Activated CD4-positive, alpha-beta T cell treated with anti-CD3 and anti-CD28 coated beads for 48 hours (primary cell): ENCODE results near the gene TP53TG5.

Source experiments
- DNase-seq: peaks from one replicate; pipeline ENCODE4 v3.0.0-alpha.2; 2020

The TP53TG5 gene

DNA sequence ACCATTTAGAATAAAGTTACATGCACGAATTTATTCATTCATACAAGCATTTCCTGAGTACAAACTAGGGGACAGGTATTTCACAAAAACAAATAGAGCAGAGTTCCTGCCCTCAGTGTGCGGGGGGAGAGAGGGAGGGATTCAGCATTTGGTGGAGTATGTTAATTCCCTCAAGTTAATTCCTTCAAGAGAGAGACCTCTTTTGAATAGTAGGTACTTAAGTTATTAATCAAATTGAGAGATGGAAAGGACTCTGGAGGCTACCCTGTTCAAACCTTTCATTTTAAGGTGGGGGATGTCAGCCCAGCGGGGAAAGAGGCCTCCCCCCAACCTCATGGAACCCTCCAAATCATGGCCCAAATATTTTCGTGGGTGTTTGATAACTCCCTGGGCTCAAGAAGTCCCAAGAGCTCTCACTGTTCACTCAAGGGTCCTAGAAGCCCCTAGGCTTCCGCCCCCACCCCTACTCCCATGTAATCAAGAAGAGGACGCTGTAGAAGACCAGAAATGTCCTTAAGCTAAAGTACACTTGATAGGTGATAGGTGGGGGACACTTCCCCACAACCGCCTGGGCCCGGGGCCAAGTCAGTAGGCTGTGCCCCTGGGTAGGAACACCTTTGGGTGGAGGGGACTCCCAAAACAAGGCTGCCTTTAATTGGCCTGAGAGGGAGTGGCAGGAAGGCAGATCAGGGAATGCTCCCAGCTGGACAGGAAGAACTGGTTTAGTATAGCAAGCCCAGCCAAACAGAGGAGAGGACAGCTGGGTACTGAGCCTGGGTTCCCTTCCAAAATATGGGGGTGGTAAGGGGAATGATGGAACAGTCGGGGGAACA lies 32.8 kb downstream of the TP53TG5 start:
- DNase-seq, result no peak

DNA sequence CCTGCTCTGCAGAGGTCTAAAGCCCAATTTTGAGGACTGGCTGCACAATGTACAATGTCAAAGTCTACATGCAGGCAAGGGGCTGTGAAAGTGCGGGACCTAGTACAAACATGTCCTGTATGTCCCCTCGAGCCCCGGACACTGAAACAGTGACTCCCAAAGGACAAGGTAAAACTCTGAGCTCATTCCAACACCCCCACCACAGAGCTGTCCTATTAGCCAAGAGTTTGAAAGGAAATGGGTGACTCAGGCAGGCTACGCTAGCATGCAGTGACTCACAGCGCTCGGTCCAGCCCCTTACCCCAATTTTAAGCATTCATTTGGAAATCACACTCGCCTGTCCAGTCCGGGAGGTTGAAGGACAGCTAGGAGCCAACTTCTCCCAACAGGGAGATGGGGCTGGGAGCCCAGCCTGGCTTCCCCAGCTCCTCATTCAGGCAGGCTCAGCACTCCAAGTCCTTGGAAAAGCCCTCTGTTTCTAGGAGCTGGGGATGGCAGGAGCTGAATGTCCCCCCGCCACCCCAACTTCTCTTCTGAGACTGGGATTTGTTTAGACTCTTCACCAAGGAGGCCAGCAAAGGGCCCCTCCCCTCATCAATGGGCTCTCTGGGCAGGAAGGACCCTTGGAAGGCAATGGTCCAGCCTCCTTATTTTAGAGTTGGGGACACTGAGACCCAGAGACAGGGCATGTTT lies 33.8 kb downstream of the TP53TG5 start:
- peak; percentile 23 for DNase-seq

DNA sequence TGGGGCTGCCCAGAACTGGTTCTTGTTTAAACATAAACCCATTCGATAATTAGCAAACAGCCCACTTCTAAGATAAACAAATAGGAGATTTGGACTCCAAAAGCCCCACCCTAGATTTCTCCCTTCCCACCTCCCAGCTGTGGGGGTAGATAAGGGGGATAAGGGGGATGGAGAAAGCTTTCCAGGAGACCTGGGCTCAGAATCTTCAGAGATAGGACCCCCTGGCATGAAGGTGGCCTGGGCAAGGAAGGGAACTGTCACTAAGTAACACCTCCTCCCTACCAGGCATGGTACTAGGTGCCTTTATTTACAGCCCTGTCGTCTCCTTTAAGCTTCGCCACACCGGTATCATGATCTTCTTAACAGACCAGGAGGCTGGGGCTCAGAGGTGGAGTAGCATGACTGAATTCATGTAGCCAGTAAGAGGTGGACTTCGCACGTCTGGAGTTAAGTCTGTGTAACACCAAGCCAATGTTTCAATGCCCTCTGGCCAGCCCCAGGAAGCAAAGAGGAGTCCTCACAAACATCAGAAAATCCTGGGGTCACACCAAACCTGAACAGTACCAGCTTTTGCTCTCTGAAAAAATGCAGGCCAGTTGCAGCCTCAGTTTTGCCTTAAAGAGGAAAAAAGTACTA lies 34.5 kb downstream of the TP53TG5 start:
- DNase-seq, result no peak

DNA sequence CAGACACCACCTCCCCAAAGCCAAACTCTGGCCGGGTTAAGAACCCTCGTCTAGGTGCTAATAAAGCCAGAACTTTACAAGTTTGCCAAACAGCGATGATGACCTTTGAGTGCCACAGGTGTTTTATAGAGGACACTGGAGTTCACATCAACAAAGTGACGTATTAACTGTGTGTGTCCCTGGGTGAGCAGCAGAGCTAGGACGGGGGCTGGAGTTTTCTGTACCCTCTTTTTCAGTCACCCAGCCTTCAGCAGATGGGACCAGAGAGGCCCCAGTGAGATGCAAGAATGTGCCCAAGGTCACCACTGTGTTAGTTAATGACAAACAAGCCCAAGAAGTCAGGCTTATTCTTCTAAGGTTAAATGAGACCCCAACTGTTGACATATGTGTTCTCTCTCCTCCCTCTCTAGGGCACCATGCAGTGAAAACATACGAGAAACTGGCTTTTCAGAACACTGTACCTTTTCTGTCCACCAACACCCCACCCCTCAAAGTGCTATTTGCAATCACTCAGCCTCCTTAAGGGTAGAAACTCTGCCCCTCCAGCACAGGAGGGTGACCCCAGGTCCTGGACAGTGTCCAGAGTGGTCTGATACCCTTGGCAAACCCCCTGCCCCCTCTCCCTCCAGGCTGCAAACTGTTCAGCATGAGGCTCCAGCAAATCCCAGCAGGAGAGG lies 35.1 kb downstream of the TP53TG5 start:
- DNase-seq, result no peak

DNA sequence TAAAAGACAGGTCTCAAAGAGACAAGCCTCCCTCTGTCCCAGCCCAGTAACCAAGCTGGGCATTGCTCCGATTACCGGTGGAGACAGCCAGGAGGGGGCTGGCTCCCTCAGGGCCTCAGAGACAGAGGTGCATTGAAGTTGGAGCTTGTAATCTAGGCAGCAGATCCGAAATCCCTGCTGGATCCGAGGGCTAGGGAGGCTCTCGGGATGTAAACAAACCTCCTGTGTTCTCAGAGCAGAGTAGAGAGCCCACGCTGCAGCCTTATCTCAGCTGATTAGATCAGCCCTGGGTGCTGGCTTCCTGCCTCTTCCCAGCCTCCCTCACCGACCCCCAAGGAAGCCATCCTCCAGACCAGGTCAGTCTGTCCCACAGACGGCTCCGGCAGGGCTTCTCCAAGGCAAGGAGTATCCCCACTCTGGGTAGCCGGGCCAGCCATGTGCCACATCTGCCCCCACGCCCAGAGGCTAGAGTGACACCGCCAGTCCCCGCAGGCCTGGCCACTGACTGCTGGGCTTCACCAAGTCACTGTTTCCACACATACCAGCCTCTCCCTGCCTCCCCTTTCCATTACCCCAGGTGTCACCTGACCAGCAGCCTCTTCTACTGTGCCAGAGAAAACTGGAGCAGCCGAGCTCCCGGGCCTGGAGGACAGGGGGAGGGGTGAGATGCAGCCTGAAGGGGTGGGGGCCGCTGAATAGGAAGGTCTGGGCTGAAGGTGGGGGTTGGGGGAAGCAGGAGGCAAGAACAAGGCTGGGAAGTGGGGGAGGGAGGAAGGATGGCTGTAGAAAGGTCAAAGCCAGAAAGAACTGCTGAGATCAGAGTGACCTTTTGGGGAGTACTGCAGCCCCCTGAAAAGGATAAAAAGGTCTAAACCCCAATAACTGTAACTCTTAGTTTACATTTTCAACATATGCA lies 35.9 kb downstream of the TP53TG5 start:
- DNase-seq, result no peak

DNA sequence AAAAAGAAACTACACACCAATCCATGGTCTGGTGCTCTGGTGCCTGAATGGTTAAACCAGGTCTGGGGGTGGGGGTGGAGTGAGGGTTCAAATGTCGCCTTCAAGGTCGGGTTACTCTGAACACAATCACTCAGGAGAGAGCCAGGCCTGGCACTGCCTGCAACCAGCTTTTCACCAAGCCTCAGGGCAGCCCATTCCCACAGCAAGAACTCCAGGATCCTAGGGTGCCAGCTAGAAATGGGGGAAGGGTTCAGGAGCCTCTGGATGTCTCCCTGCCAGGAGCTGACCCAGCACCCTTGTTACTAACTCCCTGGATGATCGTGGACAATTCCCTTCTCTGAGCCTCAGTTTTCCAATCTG lies 36.6 kb downstream of the TP53TG5 start:
- DNase-seq, result no peak

DNA sequence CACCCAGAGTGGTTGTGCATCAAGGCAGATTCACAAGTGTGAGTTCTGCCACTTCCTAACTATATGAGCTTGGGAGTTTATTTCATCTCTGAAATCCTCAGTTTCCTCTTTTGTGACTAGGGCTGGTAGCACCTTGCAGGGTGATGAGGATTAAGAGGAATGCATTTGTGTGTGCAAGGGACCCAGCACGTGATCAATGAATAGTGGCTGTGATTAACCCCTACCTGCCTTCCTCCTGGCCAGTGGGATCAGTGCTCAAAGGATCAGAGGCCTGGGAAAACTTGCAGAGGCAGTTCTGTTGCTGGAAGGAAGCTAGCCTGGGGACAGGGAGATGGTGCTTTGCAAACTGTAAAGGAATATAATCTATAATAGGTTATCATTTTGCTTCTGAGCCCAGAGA lies 37.2 kb downstream of the TP53TG5 start:
- no peak for DNase-seq

DNA sequence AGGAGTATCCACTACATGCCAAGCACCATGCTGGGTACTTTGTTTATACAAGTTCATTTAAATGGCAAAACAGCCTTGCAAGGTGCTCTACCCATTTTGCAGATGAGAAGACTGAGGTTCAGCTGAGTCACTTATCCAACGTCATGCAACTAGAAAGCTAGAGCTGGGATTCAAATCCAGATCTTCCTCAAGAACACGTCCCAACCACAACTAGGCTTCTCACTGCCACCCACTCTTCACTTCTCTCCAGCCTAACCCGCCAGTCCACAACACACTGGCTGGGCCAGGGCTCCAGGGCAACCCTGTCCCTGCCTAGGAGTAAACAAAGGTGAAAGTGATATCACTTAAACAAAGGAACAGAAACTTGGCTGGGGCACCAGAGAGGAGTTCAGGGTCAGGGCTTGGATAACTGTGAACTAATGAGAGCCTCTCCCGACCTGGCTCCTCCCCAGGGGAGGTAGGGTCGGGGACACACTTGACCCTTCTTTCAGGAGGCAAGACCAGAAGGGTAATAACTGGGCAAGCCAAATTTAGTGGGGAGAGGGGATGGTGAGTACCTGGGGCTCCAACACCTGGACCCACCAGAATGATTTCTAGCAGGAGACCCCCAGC lies 37.8 kb downstream of the TP53TG5 start:
- no peak for DNase-seq

DNA sequence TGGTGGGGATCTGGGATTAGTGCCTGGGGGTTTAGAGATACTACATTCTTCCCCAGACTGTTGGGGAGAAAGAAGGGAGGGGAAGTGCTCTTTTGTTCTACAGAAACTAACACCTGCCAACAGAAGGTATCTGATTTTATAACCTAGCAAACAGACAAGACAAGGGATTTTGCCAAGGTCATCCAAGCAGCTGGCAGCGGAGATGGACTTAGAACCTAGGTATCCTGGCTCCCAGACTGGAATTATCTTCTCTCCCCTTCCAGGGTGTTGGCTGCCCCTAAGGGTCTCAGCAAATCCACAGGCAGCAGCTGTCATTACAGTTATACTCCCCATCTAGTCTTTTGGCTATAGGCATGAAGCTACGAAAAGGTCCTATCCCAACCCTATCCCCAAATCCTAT lies 38.3 kb downstream of the TP53TG5 start:
- no peak for DNase-seq

DNA sequence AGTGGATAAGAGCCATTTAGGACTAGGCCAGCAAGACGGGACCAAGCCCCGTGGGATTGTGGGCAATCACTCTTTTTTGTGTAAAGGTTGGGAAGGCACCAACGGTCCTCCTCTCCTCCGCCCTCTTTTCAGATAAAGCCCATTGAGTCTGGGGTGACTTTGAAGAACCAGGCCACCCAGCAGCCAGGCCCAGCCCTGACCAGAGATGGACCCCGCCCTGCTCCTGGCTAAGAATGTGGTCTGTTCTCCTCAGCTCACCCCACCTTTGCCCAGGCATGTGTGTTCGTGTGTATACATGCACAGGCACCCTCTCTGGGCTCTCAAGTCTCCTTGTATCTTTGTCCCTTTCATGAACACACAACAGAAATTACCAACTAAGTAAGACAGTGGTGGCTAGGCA lies 39.0 kb downstream of the TP53TG5 start:
- DNase-seq, result no peak

DNA sequence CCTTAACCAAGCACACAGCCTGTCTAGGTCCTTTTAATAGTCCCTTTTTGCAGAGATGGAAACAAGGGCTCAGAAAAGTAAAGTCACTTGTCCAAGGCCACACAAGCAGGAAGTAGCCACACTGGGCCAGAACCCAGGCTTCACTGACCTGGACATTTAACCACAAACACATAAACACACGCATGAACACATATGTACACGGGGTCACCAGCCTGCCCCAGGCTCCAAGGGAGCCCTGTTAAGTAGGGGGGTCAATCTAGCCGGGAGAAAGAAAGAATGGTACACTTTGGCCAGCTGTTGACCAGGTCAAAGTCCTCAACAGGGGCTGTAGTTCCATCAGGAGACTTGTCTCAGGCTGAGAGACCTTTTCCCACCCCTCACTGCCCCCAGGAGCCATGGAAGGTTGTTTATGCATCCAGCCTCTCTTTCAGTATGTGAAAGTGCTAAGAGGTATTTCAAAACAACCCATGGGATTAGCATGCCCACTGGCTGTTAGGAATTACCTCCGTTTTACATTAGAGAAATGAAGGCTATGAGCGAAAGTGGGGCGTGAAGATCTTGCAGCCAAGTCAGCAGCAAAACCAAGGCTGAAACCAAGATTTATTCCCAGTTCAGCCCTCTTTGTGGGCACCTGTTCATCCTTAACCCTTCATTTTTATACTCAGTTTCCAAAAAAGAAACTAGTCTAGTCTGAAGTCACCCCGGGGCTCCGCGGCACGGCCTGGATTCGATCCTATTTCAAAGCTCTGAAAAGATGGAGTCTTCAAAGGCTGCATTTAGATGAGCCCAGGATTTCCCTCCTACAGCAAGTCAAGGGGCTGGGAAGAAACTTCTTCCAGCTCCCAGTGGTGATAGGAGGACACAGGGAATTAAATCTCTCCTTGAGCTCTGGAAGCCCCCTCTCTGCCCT lies 39.7 kb downstream of the TP53TG5 start:
- no peak for DNase-seq

DNA sequence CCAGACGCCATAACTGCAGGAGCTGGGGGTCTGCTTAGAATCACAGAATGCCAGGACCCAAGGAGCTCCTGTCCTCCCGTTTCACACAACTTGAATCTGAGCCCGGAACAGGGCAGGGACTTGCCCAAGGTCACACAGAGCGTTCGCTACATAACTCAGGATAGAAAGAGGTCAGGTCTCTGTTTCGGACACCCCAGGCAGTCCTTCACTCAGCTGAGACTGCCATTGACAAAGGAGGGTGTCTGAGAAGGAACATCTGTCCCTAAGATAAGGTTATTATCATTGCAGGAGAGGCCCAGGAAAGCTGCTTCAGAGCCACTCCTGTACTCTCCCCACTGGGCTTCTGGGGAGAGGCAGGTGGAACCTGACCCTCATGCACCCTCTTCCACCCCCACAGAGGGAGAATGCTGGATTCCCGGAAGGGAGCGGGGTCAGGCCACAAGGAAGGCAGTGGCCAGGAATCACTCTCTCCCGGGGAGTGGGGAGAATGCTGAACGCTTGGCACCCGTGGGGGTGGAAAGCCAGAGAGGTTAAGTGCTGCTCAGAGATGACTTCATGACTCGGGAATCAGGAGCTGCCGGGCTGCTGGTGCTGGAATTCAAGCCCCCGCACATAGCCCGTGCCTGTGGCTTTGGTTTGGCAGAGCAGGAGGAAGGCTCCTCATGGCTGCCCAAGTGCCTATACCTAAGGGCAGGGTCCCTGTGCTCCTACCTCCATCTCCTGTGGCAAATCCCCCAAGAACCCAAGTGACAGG lies 40.6 kb downstream of the TP53TG5 start:
- DNase-seq, result no peak

DNA sequence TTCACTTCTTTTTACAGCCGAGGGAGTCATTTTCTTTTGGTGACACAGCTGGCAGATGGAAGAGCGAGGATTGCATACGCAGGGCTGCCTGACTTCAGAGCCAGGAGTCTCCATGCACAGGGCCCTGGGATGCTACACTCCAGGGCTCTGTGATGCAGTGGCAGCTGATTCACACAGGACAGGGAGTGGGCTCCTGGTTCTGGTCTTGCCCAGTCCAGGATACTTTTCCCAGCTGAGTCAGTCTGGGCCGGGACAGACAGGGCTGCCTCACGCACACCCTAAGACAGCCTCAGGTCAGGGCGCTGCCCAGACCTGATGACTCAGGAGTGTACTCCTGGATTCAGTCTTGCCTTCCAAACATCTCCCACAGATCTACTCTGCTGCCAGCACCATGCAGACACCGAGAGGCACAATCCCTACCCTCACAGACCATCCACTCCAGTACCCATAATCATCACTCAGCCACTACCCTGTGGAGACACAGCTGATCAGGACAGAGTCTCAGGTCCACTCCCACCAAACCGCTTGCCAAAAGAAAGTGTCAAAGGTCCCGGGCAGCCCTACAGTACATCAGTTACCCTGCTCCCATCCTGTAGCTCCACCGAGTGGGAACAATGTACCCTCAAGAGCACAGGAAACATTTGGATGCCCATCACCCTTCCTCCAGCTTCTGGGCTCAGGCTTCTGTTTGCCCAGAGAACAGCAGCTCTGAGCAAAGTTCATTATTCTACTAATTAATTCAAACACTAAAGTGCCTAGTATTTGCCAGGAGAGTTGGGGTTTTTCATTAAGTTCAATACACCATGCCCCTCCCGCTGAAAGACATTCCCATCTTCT lies 41.4 kb downstream of the TP53TG5 start:
- DNase-seq, result no peak

DNA sequence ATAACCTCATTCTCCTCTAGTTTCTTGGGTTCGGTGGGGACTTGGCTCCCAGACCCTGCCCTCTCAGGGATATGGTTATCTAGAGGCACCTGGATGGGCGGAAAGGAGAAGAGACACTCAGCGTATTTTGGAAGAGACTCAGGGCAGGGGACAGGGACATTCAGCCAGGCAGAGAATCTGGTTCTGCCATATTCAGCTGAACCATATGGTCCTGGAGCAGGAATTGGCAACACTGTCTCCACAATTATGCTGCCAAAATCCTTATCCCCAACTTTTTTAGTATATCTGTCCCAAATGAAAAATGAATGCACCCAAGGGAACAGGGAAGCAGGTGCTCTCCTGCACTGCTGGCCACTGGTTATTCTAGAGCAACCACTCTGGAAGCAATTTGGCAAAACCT lies 47.6 kb downstream of the TP53TG5 start:
- no peak for DNase-seq

DNA sequence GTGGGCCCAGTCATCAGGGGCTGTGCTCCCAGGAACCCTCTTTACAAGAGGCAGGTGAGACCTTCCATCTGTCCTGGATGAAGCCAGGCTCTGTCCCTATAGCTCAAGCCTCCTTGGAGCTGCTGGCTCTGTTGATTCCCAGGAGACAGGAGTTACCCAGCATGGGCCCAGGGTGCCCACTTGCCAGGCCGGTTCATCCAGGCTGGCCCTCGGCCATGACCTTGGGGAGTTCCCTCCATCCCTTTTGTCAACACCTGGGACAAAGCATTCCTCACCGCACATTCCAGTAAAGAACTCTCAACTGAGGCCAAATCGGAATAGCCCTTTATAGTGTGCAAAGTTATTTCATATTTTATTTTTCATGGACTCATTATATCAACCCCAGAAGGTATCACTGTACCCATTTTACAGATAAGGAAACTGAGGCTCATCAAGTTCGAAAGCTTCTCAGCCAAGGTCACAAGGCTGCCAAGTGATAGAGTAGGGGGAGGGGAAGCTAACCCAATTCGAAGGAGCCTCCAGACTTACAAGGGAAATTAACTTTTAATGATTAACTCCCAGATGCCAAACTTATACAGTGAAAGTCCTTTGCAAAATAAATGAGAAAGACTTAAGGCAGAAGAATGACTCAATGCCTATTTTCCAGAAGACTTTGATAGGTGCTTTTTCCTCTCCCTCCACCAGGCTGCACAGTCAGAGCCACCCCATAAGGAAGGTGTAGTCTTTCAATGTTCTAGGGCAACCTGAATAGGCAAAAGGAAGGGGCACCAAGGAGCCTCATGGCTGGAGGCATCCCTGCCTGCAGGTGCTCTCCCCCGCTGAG lies 48.4 kb downstream of the TP53TG5 start:
- no peak for DNase-seq

DNA sequence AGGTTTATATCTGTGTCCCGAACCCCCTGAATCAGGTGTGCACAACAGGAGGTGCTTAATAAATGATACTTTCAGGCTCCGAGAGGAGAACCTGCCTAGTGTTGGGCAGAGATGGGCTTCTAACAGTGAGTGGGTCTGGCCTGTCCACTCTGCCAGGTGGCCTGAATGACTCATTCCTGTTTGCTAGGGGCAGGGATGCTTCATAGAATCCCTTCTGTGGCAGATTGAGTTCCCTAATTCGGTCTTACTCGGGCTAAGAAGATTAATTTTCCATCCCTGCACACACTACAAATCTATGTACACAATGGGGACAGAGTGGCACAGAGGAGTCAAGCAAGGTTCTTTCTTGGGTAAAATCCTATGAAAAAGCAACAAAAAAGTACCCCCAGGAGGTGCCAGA lies 49.7 kb downstream of the TP53TG5 start:
- no peak for DNase-seq

DNA sequence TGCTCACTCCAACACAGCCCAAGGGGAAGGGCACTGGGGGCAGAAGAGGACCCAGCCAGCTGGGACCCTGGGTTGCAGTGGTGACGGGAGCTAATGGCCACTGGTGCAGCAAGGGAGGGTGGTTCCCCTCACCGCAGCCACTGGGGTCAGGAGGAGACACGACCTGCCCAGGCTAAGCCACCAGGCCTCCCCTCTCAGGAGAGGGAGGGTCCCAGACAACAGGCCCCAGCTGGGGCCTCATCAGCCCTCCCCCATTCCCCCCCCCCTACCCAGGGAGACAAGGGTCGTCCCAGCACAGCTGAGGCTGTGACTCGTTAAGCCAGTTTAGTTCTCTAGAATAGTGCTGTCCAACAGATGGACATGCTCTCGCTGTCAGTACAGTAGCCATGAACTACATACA lies 52.8 kb downstream of the TP53TG5 start:
- no peak for DNase-seq

DNA sequence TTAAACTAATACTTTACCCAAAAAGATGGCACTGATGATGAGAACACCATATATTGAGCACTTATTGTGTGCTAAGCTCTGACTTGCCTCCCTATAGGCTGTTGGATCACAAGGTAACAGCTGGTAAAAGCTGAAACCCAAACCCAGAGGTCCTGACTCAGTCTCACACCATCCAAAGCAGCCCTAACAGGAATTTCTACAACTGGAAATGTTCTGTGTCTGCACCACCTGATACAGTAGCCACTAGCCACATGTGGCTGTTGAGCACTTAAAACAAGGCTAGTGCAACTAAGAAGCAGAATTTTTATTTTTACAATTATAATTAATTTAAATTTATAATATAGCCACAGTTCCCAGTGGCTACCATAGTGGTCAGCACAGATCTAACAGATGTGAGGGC lies 54.4 kb downstream of the TP53TG5 start:
- no peak for DNase-seq
